HCT116 (cell line): ENCODE results near the gene OR10A6. TPM values are rescaled to one million over a fixed set of nuclear protein-coding genes. Genes with fewer than 3 reads are reported as not detected.

Source experiments
- ATAC-seq: fragments of 200-7000 bp; cut with Tn5 transposase; 2 replicates; pipeline ENCODE4 v1.9.1; 2020; ENCODE audit warnings: mild to moderate bottlenecking, moderate library complexity
- BruUV-seq: library from RNA; stranded (reverse); fragments of 400-500 nt; replicated peaks from 2 replicates; lab custom pipeline; 2021; lab: Mats Ljungman, UMichigan
- CTCF ChIA-PET: fragments of 300-600 bp; sonication (Branson Sonifier 250); formaldehyde crosslinking; loops from one replicate; lab custom pipeline; 2021; ENCODE audit warnings: antibody characterized with exemption; lab: Charles Lee
- POLR2A ChIA-PET: fragments of 300-600, 350-600 bp; sonication (Branson Sonifier 250); formaldehyde crosslinking; loops from one replicate; lab custom pipeline; 2021; ENCODE audit warnings: antibody characterized with exemption; lab: Charles Lee
- RAD21 ChIA-PET, 2 experiments: fragments of 300-600 bp; sonication (Branson Sonifier 250); formaldehyde crosslinking; loops; one replicate each; lab custom pipeline; 2023; ENCODE audit warnings: low total read pairs in 2 of 2; ENCODE audit not compliant: uncharacterized antibody in 2 of 2, unreplicated experiment in 2 of 2, low non-redundant PET in 1 of 2; lab: Charles Lee
- DNase-seq: peaks from one replicate; pipeline ENCODE4 v3.0.0-alpha.2; 2010; ENCODE audit warnings: low read depth, low spot score
- H2AFZ ChIP-seq: fragments of 200-600 bp; shearing (Covaris generic), sonication (generic); 2 replicates; pipeline ENCODE4 v1.6.1; 2017; ENCODE audit warnings: low read depth, mixed run types, mixed read lengths, antibody characterized with exemption, low read length; ENCODE audit not compliant: poor library complexity, severe bottlenecking
- H3K27ac ChIP-seq: 2 replicates; pipeline ENCODE4 v1.5.1; 2012; ENCODE audit warnings: low read depth, low read length
- H3K27me3 ChIP-seq: fragments of 200-600 bp; sonication (generic); 2 replicates; pipeline ENCODE4 v1.6.1; 2016; ENCODE audit warnings: mixed run types, low read length, mixed read lengths; ENCODE audit not compliant: insufficient read depth
- H3K36me3 ChIP-seq, 2 experiments: fragments of 200-500 bp in 1 of 2; fragments of 200-600 bp in 1 of 2; sonication (Bioruptor generic) in 1 of 2; sonication (generic) in 1 of 2; 2 replicates each; pipeline versions ENCODE4 v1.5.1 to v1.6.1; 2014 to 2016; ENCODE audit warnings: low read length in 2 of 2, inconsistent platforms in 1 of 2, mixed read lengths in 1 of 2, mixed run types in 1 of 2; ENCODE audit not compliant: insufficient read depth in 2 of 2, control insufficient read depth in 1 of 2
- H3K4me1 ChIP-seq, 2 experiments: fragments of 200-600 bp in 1 of 2; sonication (generic) in 1 of 2; 2 replicates each; pipeline versions ENCODE4 v1.5.1 to v1.6.1; 2012 to 2017; ENCODE audit warnings: low read length in 2 of 2, inconsistent platforms in 1 of 2, mild to moderate bottlenecking in 1 of 2, mixed read lengths in 1 of 2, mixed run types in 1 of 2, moderate library complexity in 1 of 2; ENCODE audit not compliant: insufficient read depth in 2 of 2, control insufficient read depth in 1 of 2
- H3K4me2 ChIP-seq: fragments of 200-600 bp; sonication (generic); 2 replicates; pipeline ENCODE4 v1.6.1; 2017; ENCODE audit warnings: mixed run types, low read length, mixed read lengths
- H3K4me3 ChIP-seq, 2 experiments: fragments of 200-600 bp in 1 of 2; sonication (generic) in 1 of 2; replicated peaks in 1 of 2; 2 replicates each; pipeline ENCODE4 v1.5.1; 2011 to 2016; ENCODE audit warnings: low read length in 2 of 2, control low read depth in 1 of 2, low read depth in 1 of 2, mild to moderate bottlenecking in 1 of 2, mixed read lengths in 1 of 2, mixed run types in 1 of 2
- H3K79me2 ChIP-seq: fragments of 200-600 bp; sonication (generic); 2 replicates; pipeline ENCODE4 v1.6.1; 2017; ENCODE audit warnings: mild to moderate bottlenecking, mixed run types, low read length, moderate library complexity, mixed read lengths; ENCODE audit not compliant: insufficient read depth
- H3K9ac ChIP-seq: fragments of 200-600 bp; sonication (generic); 2 replicates; pipeline ENCODE4 v1.6.1; 2016; ENCODE audit warnings: low read length, mixed read lengths
- H3K9me2 ChIP-seq: fragments of 200-600 bp; sonication (generic), shearing (Covaris generic); 2 replicates; pipeline ENCODE4 v1.6.1; 2017; ENCODE audit warnings: mixed run types, mild to moderate bottlenecking, moderate library complexity; ENCODE audit not compliant: insufficient read depth
- H3K9me3 ChIP-seq, 2 experiments: fragments of 200-500 bp in 1 of 2; fragments of 200-600 bp in 1 of 2; sonication (Bioruptor generic) in 1 of 2; sonication (generic) in 1 of 2; 2 replicates each; pipeline ENCODE4 v1.6.1; 2014 to 2017; ENCODE audit warnings: low read length in 2 of 2, mixed read lengths in 2 of 2, inconsistent platforms in 1 of 2, low read depth in 1 of 2, mild to moderate bottlenecking in 1 of 2, mixed run types in 1 of 2, moderate library complexity in 1 of 2; ENCODE audit not compliant: control insufficient read depth in 1 of 2, insufficient read depth in 1 of 2
- H4K20me1 ChIP-seq: fragments of 200-600 bp; sonication (generic), shearing (Covaris generic); 2 replicates; pipeline ENCODE4 v1.6.1; 2017; ENCODE audit warnings: mixed run types, mild to moderate bottlenecking, moderate library complexity; ENCODE audit not compliant: insufficient read depth
- CBX3 ChIP-seq: IDR thresholded peaks from 2 replicates; pipeline ENCODE4 v1.6.1; 2012; ENCODE audit warnings: low read depth
- EGR1 ChIP-seq: IDR thresholded peaks from 2 replicates; pipeline ENCODE4 v1.6.1; 2012; ENCODE audit warnings: low read depth
- ELF1 ChIP-seq: IDR thresholded peaks from 2 replicates; pipeline ENCODE4 v1.6.1; 2012; ENCODE audit warnings: low read depth, borderline replicate concordance
- EZH2 ChIP-seq: fragments of 200-600 bp; sonication (generic); IDR thresholded peaks from 2 replicates; pipeline ENCODE4 v1.6.1; 2017; ENCODE audit warnings: antibody characterized with exemption, mixed run types
- EZH2phosphoT487 ChIP-seq: fragments of 200-600 bp; IDR thresholded peaks from 2 replicates; pipeline ENCODE4 v1.6.1; 2018; ENCODE audit warnings: antibody characterized with exemption, borderline replicate concordance
- FOSL1 ChIP-seq: IDR thresholded peaks from 2 replicates; pipeline ENCODE4 v1.6.1; 2012; ENCODE audit warnings: low read depth
- JUND ChIP-seq: IDR thresholded peaks from 2 replicates; pipeline ENCODE4 v1.6.1; 2012
- RAD21 ChIP-seq: IDR thresholded peaks from 2 replicates; pipeline ENCODE4 v1.6.1; 2012; ENCODE audit warnings: low read depth, mild to moderate bottlenecking
- REST ChIP-seq: IDR thresholded peaks from 2 replicates; pipeline ENCODE4 v1.6.1; 2012; ENCODE audit warnings: low read depth
- SP1 ChIP-seq: IDR thresholded peaks from 2 replicates; pipeline ENCODE4 v1.6.1; 2012; ENCODE audit warnings: low read depth
- SRF ChIP-seq: IDR thresholded peaks from 2 replicates; pipeline ENCODE4 v1.6.1; 2012; ENCODE audit warnings: low read depth
- ZFX ChIP-seq: fragments of 450-650 bp; IDR thresholded peaks from 2 replicates; pipeline ENCODE4 v1.6.1; 2017
- intact Hi-C: fragments of 100-400 bp; cut with micrococcal nuclease; formaldehyde crosslinking; loops from 2 replicates; pipeline ENCODE4 v1.10.0; 2022
- total RNA-seq: library from RNA; stranded (reverse); gene quantifications from one replicate; pipeline ENCODE4 v1.2.1, GENCODE V29; 2021; ENCODE audit not compliant: unreplicated experiment

OR10A6 gene
- total RNA-seq, 1 experiment from 2014 or later: not detected

- intact Hi-C loops: no loop called here
- no peaks in the 10 kb centered on the region for H3K9me3 ChIP-seq
- TF ChIP-seq EZH2 (no peak), JUND (no peak), EZH2phosphoT487 (no peak), SRF (no peak), CBX3 (no peak), REST (no peak), RAD21 (no peak), ELF1 (no peak), SP1 (no peak), FOSL1 (no peak), EGR1 (no peak), ZFX (no peak)
- H3K4me1 ChIP-seq: no peaks in the 10 kb centered on the region
- ATAC-seq (no peak), DNase-seq (no peak)
- ChIA-PET RAD21 (no interaction called here), POLR2A (no interaction called here), CTCF (interaction anchor here (1.0 kb wide), 1 partner anchor 86 kb away, joined by 3 read pairs; the partner anchor contains the start of gene EIF3F)
- H2AFZ ChIP-seq: no peak overlapping the region
- no peak overlapping the region for H3K4me3 ChIP-seq
- H3K9ac ChIP-seq: no peak overlapping the region
- BruUV-seq: no TSS peak
- H3K27ac ChIP-seq: no peak overlapping the region
- H3K9me2 ChIP-seq: no peaks in the 10 kb centered on the region
- H3K27me3 ChIP-seq: peaks cover 23% of the 10 kb centered on the region
- no peaks in the 10 kb centered on the region for H3K36me3 ChIP-seq
- H4K20me1 ChIP-seq: no peaks in the 10 kb centered on the region
- H3K4me2 ChIP-seq: no peak overlapping the region
- H3K79me2 ChIP-seq: no peaks in the 10 kb centered on the region
Observed at GRCh38 chr11:7900686-7901085, 30.4 kb downstream of the OR10A6 start.
